K562 (cell line): ENCODE results near the gene RFT1. TPM values are rescaled to one million over a fixed set of nuclear protein-coding genes. Genes with fewer than 3 reads are reported as not detected.
A peak's percentile ranks its signal among the peaks of the same experiment; 100 is the strongest.

Experiments used
- CGGBP1 ChIP-seq: fragments of 250-450 bp; sonication (Bioruptor Pico); IDR thresholded peaks from 2 replicates; pipeline ENCODE4 v1.9.0; 2021; ENCODE audit warnings: mild to moderate bottlenecking
- CREBBP ChIP-seq: IDR thresholded peaks from one replicate; pipeline ENCODE4 v1.6.1; 2012; ENCODE audit warnings: low read depth, mild to moderate bottlenecking, control low read depth, inconsistent platforms, low read length
- CTBP1 ChIP-seq: fragments of 450-650 bp; IDR thresholded peaks from 2 replicates; pipeline ENCODE4 v1.6.1; 2016; ENCODE audit warnings: borderline replicate concordance
- EP400 ChIP-seq: fragments of 450-650 bp; IDR thresholded peaks from 2 replicates; pipeline ENCODE4 v1.6.1; 2017; ENCODE audit warnings: antibody characterized with exemption, mild to moderate bottlenecking, moderate library complexity
- FOXO4 ChIP-seq: fragments of 450-650 bp; formaldehyde crosslinking; IDR thresholded peaks from 2 replicates; pipeline ENCODE4 v1.4.0; 2020; ENCODE audit warnings: mild to moderate bottlenecking, moderate library complexity
- GTF2E2 ChIP-seq: fragments of 200-800 bp; sonication (Bioruptor generic); IDR thresholded peaks from 2 replicates; pipeline ENCODE4 v1.6.1; 2016; ENCODE audit warnings: missing genetic modification characterization, missing compliant biosample characterization
- KDM1A ChIP-seq, 2 experiments: fragments of 450-650 bp; IDR thresholded peaks; 2 replicates each; pipeline ENCODE4 v1.6.1; 2016; ENCODE audit warnings: mild to moderate bottlenecking in 2 of 2
- KLF10 ChIP-seq: fragments of 250-450 bp; sonication (Bioruptor Pico); IDR thresholded peaks from 2 replicates; pipeline ENCODE4 v1.6.1; 2021; ENCODE audit warnings: matching md5 sums
- MITF ChIP-seq: IDR thresholded peaks from 2 replicates; pipeline ENCODE4 v1.6.1; 2014; ENCODE audit warnings: antibody characterized with exemption
- MNT ChIP-seq, 2 experiments: fragments of 450-650 bp; conservative IDR thresholded peaks; 2 replicates each; pipeline ENCODE4 v1.6.1; 2017; ENCODE audit warnings: mild to moderate bottlenecking in 2 of 2, moderate library complexity in 2 of 2
- PHF8 ChIP-seq: fragments of 200-600 bp; sonication (generic); IDR thresholded peaks from 2 replicates; pipeline ENCODE4 v1.6.1; 2012; ENCODE audit warnings: mixed run types, mild to moderate bottlenecking, inconsistent platforms, low read length, moderate library complexity, borderline replicate concordance
- POLR2G ChIP-seq: fragments of 200-400 bp; formaldehyde crosslinking; IDR thresholded peaks from 2 replicates; pipeline ENCODE4 v1.6.1; 2017; ENCODE audit warnings: low read depth, mild to moderate bottlenecking, antibody characterized with exemption, low read length, moderate library complexity
- SMARCA4 ChIP-seq: fragments of 450-650 bp; IDR thresholded peaks from 2 replicates; pipeline ENCODE4 v1.6.1; 2016
- TRIM28 ChIP-seq: fragments of 450-650 bp; IDR thresholded peaks from 2 replicates; pipeline ENCODE4 v1.6.1; 2017
- U2AF1 ChIP-seq: fragments of 200-400 bp; formaldehyde crosslinking; optimal IDR thresholded peaks from 2 replicates; pipeline ENCODE3; 2017; ENCODE audit warnings: mild to moderate bottlenecking, low read depth, low read length, moderate library complexity
- UBTF ChIP-seq, 2 experiments: IDR thresholded peaks; 2 replicates each; pipeline ENCODE4 v1.6.1; 2012; ENCODE audit warnings: improper control_type of control experiment in 2 of 2, low read depth in 2 of 2, low read length in 2 of 2, borderline replicate concordance in 1 of 2
- XRCC5 ChIP-seq: fragments of 200-400 bp; formaldehyde crosslinking; IDR thresholded peaks from 2 replicates; pipeline ENCODE4 v1.6.1; 2017; ENCODE audit warnings: low read depth, mild to moderate bottlenecking, low read length
- ZNF740 ChIP-seq, 3 experiments: fragments of 200-800 bp in 1 of 3; sonication (Bioruptor generic) in 1 of 3; sonication (generic) in 1 of 3; formaldehyde crosslinking in 1 of 3; IDR thresholded peaks; 2 replicates each; pipeline versions ENCODE4 v1.6.1 to v1.8.0; 2016 to 2022; ENCODE audit warnings: mild to moderate bottlenecking in 2 of 3, missing compliant biosample characterization in 2 of 3, missing genetic modification characterization in 2 of 3, missing genetic modification reagents in 1 of 3
- polyA plus RNA-seq, 8 experiments: library from polyadenylated mRNA; depleted of rRNA in 4 of 8; stranded (reverse) in 5 of 8; unstranded in 3 of 8; fragments of >200 nt; fragmentation: Nextera tagmentation in 2 of 8; fragmentation: Illumina TruSeq in 1 of 8; extraction: Ambion mirVana in 2 of 8; extraction: Trizol in 1 of 8; gene quantifications; 2 replicates each; pipeline versions ENCODE4 v1.2.1 to v1.2.3, GENCODE V29; 2011 to 2014; ENCODE audit warnings: inconsistent platforms in 1 of 8, missing spikeins in 1 of 8
- total RNA-seq, 7 experiments: library from RNA; depleted of rRNA in 6 of 7; stranded (reverse); fragments of >200 nt in 6 of 7; fragmentation: Illumina TruSeq in 2 of 7; extraction: Trizol in 2 of 7; gene quantifications; 2 replicates each; pipeline versions ENCODE4 v1.2.1 to v1.2.3, GENCODE V29; 2011 to 2021; ENCODE audit warnings: low replicate concordance in 1 of 7

Gene RFT1
- total and polyA plus RNA-seq, 9 of the 15 experiments (the other 6 are each of a cell fraction or from before 2014, with no cell fraction given), result 4.4 to 23.8 (median 8.9) TPM

GRCh38 chr3:53130179-53131061 is at the start of gene RFT1 (continued):
- peak; percentile 93; the same call in 1 of the 2 replicates for TF ChIP-seq PHF8
- no peak for TF ChIP-seq KLF10 (CRISPR knock-in tag)
- peak; percentile 46; the same call in 1 of the 2 replicates for TF ChIP-seq GTF2E2 (tag)
- TF ChIP-seq CTBP1, result peak; percentile 28; the same call in 1 of the 2 replicates
- TF ChIP-seq ZNF740 (CRISPR knock-in tag; IDR thresholded peaks at IDR 0.05), result peak; percentile 84
- TF ChIP-seq ZNF740 (tag; IDR thresholded peaks at IDR 0.05), result no peak; a peak in 1 of 4 replicates
- TF ChIP-seq FOXO4 (CRISPR knock-in tag), result no peak
- TF ChIP-seq KDM1A (IDR thresholded peaks at IDR 0.05), result no peak
- TF ChIP-seq POLR2G, result peak; percentile 95
- TF ChIP-seq XRCC5, result 0 out of 2 replicates have a peak, but pooled peaks have one; percentile 44
- peak; percentile 94 for TF ChIP-seq EP400
- TF ChIP-seq U2AF1, result no peak
- TF ChIP-seq CREBBP, result no peak
- TF ChIP-seq MITF, result no peak
- TF ChIP-seq TRIM28, result no peak
- TF ChIP-seq UBTF (IDR thresholded peaks at IDR 0.05; ENCODE audit: borderline replicate concordance in 1 of 2, low read depth in 2 of 2, low read length in 2 of 2), result 0 out of 4 replicates have a peak, but pooled peaks of 1 of the 2 experiments have one; percentile 2
- no peak for TF ChIP-seq CGGBP1 (CRISPR knock-in tag)
- no peak for TF ChIP-seq SMARCA4
- TF ChIP-seq MNT (conservative IDR thresholded peaks at IDR 0.05), result peak; percentile 82 to 91
